Endothelial cell of umbilical vein (primary cell): ENCODE data around the gene FCER2. TPM values are rescaled to one million over a fixed set of nuclear protein-coding genes. Genes with fewer than 3 reads are reported as not detected.

Experiments used
- BruUV-seq: library from RNA; stranded (reverse); fragments of 400-500 nt; replicated peaks from 2 replicates; lab custom pipeline; 2021; lab: Mats Ljungman, UMichigan
- CTCF ChIA-PET: fragments of 300-600, 350-600 bp; sonication (Branson Sonifier 250); formaldehyde crosslinking; loops from one replicate; lab custom pipeline; 2021; ENCODE audit warnings: antibody characterized with exemption, inconsistent platforms; lab: Charles Lee
- POLR2A ChIA-PET: fragments of 300-600, 350-600 bp; sonication (Branson Sonifier 250); formaldehyde crosslinking; loops from one replicate; lab custom pipeline; 2021; ENCODE audit warnings: antibody characterized with exemption, inconsistent platforms; lab: Charles Lee
- DNase-seq: peaks from one replicate; pipeline ENCODE4 v3.0.0-alpha.2; 2011; ENCODE audit warnings: low read depth, low spot score
- FAIRE-seq: peaks from 2 replicates; lab custom pipeline; 2011; peaks lifted over from hg19 to GRCh38; lab: Jason Lieb, UNC
- H2AFZ ChIP-seq: 2 replicates; pipeline ENCODE4 v1.6.0; 2012; ENCODE audit warnings: low read depth, low read length, control low read depth, inconsistent platforms
- H3K27ac ChIP-seq: 2 replicates; pipeline ENCODE4 v1.5.1; 2011; ENCODE audit warnings: low read depth, mild to moderate bottlenecking, control low read depth, low read length, moderate library complexity; ENCODE audit not compliant: insufficient read depth
- H3K27me3 ChIP-seq, 2 experiments: 2 replicates each; pipeline versions ENCODE4 v1.6.0 to v1.6.1; 2011; ENCODE audit warnings: low read length in 2 of 2, mixed read lengths in 1 of 2; ENCODE audit not compliant: control insufficient read depth in 2 of 2, insufficient read depth in 2 of 2
- H3K36me3 ChIP-seq, 2 experiments: 2 replicates in 1 of 2; 3 replicates in 1 of 2; pipeline ENCODE4 v1.5.1; 2011; ENCODE audit warnings: low read length in 2 of 2, mild to moderate bottlenecking in 1 of 2, moderate library complexity in 1 of 2; ENCODE audit not compliant: control insufficient read depth in 2 of 2, insufficient read depth in 2 of 2; ENCODE audit errors: extremely low read depth in 1 of 2
- H3K4me1 ChIP-seq: 3 replicates; pipeline ENCODE4 v1.5.1; 2011; ENCODE audit warnings: mild to moderate bottlenecking, low read length; ENCODE audit not compliant: control insufficient read depth, insufficient read depth; ENCODE audit errors: extremely low read depth
- H3K4me2 ChIP-seq: 2 replicates; pipeline ENCODE4 v1.6.1; 2011; ENCODE audit warnings: low read length, control low read depth, mixed read lengths; ENCODE audit not compliant: insufficient read depth
- H3K4me3 ChIP-seq, 3 experiments: fragments of 200-600 bp in 1 of 3; sonication (generic), shearing (Covaris generic) in 1 of 3; replicated peaks in 1 of 3; 2 replicates each; pipeline ENCODE4 v1.5.1; 2011 to 2016; ENCODE audit warnings: control low read depth in 3 of 3, low read length in 3 of 3, mild to moderate bottlenecking in 2 of 3, inconsistent platforms in 1 of 3, low read depth in 1 of 3, moderate library complexity in 1 of 3; ENCODE audit not compliant: insufficient read depth in 1 of 3
- H3K79me2 ChIP-seq: 2 replicates; pipeline ENCODE4 v1.6.0; 2012; ENCODE audit warnings: low read length, inconsistent platforms; ENCODE audit not compliant: control insufficient read depth, insufficient read depth
- H3K9ac ChIP-seq: replicated peaks from 2 replicates; pipeline ENCODE3; 2011; ENCODE audit warnings: low read length, control low read depth; ENCODE audit not compliant: insufficient read depth; ENCODE audit errors: extremely low read depth
- H3K9me1 ChIP-seq: replicated peaks from 3 replicates; pipeline ENCODE4 v1.6.0; 2011; ENCODE audit warnings: mild to moderate bottlenecking, low read length; ENCODE audit not compliant: control insufficient read depth, insufficient read depth; ENCODE audit errors: extremely low read depth
- H3K9me3 ChIP-seq: replicated peaks from 2 replicates; pipeline ENCODE4 v1.5.1; 2012; ENCODE audit warnings: low read length, inconsistent platforms; ENCODE audit not compliant: control insufficient read depth, insufficient read depth
- H4K20me1 ChIP-seq: replicated peaks from 2 replicates; pipeline ENCODE3; 2011; ENCODE audit warnings: mild to moderate bottlenecking, low read length; ENCODE audit not compliant: control insufficient read depth, insufficient read depth; ENCODE audit errors: extremely low read depth
- CTCF ChIP-seq, 2 donors: IDR thresholded peaks; 1 replicate in 1 of 2; 2 replicates in 1 of 2; pipeline ENCODE4 v1.5.1; 2011; ENCODE audit warnings: low read length in 2 of 2, mild to moderate bottlenecking in 2 of 2, moderate library complexity in 2 of 2, control low read depth in 1 of 2, inconsistent platforms in 1 of 2, low read depth in 1 of 2; ENCODE audit not compliant: insufficient read depth in 1 of 2; ENCODE audit errors: extremely low read depth in 1 of 2
- EZH2 ChIP-seq: IDR thresholded peaks from 2 replicates; pipeline ENCODE4 v1.6.1; 2012; ENCODE audit warnings: borderline replicate concordance, low read depth, mild to moderate bottlenecking, moderate library complexity, low read length, inconsistent platforms; ENCODE audit not compliant: severe bottlenecking
- FOS ChIP-seq: IDR thresholded peaks from 2 replicates; pipeline ENCODE4 v1.6.1; 2011; ENCODE audit warnings: mild to moderate bottlenecking, low read length, moderate library complexity, borderline replicate concordance; ENCODE audit not compliant: insufficient read depth
- GATA2 ChIP-seq: IDR thresholded peaks from 2 replicates; pipeline ENCODE4 v1.7.0; 2011; ENCODE audit warnings: low read depth, mild to moderate bottlenecking, moderate library complexity, mixed read lengths, low read length; ENCODE audit not compliant: insufficient read length, insufficient read depth
- JUN ChIP-seq: IDR thresholded peaks from 2 replicates; pipeline ENCODE4 v1.6.1; 2011; ENCODE audit warnings: borderline replicate concordance, low read depth; ENCODE audit not compliant: insufficient read length, insufficient read depth
- MAX ChIP-seq: IDR thresholded peaks from 2 replicates; pipeline ENCODE4 v1.6.1; 2011; ENCODE audit not compliant: insufficient read depth, insufficient read length
- MYC ChIP-seq: IDR thresholded peaks from one replicate; pipeline ENCODE4 v1.6.1; 2011; ENCODE audit warnings: mild to moderate bottlenecking, low read depth, low read length
- POLR2A ChIP-seq: IDR thresholded peaks from 2 replicates; pipeline ENCODE4 v1.6.1; 2012; ENCODE audit warnings: low read depth, mild to moderate bottlenecking, control low read depth, low read length
- POLR2AphosphoS5 ChIP-seq: IDR thresholded peaks from 2 replicates; pipeline ENCODE4 v1.6.1; 2012; ENCODE audit warnings: low read depth, mild to moderate bottlenecking, control low read depth, low read length, moderate library complexity; ENCODE audit not compliant: insufficient read depth
- dilution Hi-C: fragments of 300-500 bp; cut with MboI; formaldehyde crosslinking; loops from one replicate; pipeline ENCODE4 v1.15.0; 2019; ENCODE audit warnings: low sequenced_read_pairs; ENCODE audit not compliant: extremely low pct_ligation_motif_present
- intact Hi-C: fragments of 100-400 bp; cut with micrococcal nuclease; formaldehyde crosslinking; loops from one replicate; pipeline ENCODE4 v1.10.0; 2022
- polyA plus RNA-seq, 4 experiments: library from polyadenylated mRNA; depleted of rRNA in 3 of 4; stranded (reverse) in 3 of 4; unstranded in 1 of 4; fragments of >200 nt; gene quantifications; 2 replicates each; pipeline versions ENCODE4 v1.2.1 to v1.2.3, GENCODE V29; 2011 to 2012; ENCODE audit warnings: missing spikeins in 1 of 4
- total RNA-seq: library from RNA; stranded (reverse); gene quantifications from 2 replicates; pipeline ENCODE4 v1.2.3, GENCODE V29; 2021

Gene FCER2
- total and polyA plus RNA-seq, 2 donors (not counting 3 experiments of a cell fraction or from before 2014, with no cell fraction given): not detected

GRCh38 chr19:7645656-7646425, 56.1 kb downstream of the FCER2 start:
- Histone ChIP-seq H3K9me1 (no peaks in the 10 kb centered on the region), H3K4me2 (no peak overlapping the region), H3K27ac (no peak overlapping the region), H3K79me2 (no peaks in the 10 kb centered on the region), H4K20me1 (no peaks in the 10 kb centered on the region), H3K9me3 (no peaks in the 10 kb centered on the region), H2AFZ (no peak overlapping the region), H3K36me3 (no peaks in the 10 kb centered on the region), H3K4me1 (no peaks in the 10 kb centered on the region), H3K27me3 (peaks cover 0 to 2% of the 10 kb centered on the region in 2 experiments), H3K4me3 (no peak overlapping the region), H3K9ac (no peak overlapping the region)
- intact Hi-C loops: no loop called here
- ChIA-PET CTCF (no interaction called here), POLR2A (no interaction called here)
- TF ChIP-seq MYC: no peak
- no peak for TF ChIP-seq EZH2
- no peak for TF ChIP-seq GATA2
- no peak for TF ChIP-seq FOS
- no peak for TF ChIP-seq MAX
- no peak for TF ChIP-seq POLR2AphosphoS5
- TF ChIP-seq JUN: no peak
- no peak for TF ChIP-seq POLR2A
- no peak for TF ChIP-seq CTCF (IDR thresholded peaks at IDR 0.05; ENCODE audit: extremely low read depth in 1 of 2, insufficient read depth in 1 of 2, low read depth in 1 of 2, low read length in 2 of 2)
- FAIRE-seq (no peak), DNase-seq (no peak)
- dilution Hi-C loops: no loop called here
- BruUV-seq: no TSS peak
